HG02623 (cell line): ENCODE data around the gene NFU1.
A peak's percentile ranks its signal among the peaks of the same experiment; 100 is the strongest.
"Not testable (repeated sequence)": the region's sequence is repeated elsewhere in the genome, so short reads cannot be mapped to it uniquely, and the experiment has no call there.

Experiments
- ATAC-seq: cut with Tn5 transposase; IDR thresholded peaks from one replicate; pipeline ENCODE4 v1.9.1; 2021; ENCODE audit warnings: moderate library complexity; ENCODE audit not compliant: unreplicated experiment

NFU1 gene

DNA sequence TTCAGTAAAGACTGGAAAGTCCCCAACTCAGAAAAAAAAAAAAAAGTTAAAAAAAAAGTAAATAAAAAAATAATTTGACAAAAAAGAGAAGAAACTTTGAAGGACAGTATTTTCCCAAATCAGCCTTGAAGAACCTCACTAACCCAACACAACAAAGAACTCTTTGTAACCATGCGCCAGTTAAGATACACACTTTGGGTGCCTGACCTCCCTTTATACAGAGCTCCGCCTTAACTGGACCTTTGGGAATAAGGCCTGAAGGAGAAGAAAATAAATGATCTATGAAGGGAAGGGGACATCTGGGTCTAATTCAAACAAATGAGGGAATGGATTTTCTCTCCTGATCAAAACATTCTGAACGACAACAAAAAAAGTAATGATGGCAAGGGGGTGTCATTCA is 48.0 kb downstream of the NFU1 start:
- no peak for ATAC-seq

DNA sequence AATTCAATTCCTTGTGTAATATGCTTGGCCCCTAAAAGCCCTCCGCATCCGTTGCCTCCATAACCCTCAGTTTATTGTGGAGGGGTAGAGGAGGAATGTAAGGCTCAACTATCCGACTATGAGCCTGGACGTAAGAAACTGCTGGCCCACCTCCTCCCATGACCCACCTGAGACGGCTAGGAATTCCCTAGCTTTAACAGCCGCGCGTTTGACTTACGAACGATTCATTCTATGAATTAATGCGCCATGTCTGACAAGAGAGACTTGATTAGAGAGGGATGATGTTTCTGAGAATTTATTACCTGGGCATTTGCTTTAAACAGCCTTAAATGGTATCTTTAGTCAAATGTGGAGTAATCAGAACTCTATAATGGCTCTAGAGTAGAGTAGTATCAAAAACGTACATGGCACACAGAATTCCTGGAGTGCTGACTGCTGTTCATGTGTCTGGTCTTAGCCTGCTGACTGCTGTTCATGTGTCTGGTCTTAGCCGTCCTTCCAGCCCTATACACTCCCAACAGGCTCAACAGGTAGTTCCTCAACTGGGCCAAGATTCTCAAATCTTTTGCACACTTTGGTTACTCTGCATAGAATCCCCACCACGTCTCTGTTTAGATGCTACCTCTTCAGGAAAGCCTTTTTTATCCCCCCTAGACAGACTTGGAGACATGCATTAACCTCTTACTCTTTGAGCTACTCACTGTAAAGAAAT is 49.3 kb downstream of the NFU1 start:
- ATAC-seq, result no peak

DNA sequence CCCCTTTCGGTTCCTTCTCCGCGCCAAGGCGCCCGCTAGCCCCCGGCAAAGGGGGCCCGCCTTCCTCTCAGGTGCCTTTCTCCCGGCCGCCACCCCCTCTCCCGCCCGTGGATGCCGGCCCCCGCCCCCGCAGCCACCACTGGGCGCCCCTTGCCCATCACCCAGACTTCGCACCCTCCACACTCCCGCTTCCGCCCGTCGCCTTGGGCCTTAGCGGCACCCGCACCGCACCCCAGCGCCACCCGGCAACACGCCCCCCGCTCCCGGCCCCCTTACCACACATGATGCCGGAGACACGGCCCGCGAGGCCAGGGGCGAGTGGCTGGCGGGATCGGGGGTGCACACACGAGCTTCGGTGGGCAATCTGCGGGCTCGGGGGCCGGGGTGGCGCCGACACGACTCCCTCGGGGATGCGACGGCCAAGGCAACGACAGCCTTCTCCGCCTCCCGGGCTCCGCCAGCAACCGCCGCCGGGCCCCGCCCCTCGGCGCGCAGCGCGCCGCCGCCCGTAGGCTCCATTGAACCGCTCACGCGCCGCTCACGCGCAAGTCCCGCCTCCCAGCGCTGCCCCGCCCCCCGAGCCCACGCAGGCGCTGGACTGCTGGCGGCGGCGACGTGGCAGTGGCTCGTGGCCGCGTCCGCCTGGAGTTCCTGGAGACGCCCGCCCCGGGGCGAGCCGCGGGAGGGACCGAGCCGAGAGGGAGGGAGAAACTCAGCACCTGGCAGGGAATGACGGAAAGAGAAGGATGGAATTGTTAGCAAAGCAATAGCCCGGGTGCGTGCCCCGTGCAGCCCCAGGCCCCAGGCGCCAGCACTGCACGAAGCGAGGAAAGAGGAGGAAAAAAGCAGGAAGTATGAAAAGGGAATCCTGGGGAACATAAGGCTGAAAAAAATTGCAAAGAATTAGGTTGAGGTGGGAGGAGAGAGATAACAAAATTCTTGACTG is 50.2 kb downstream of the NFU1 start, which contains the start of gene GFPT1:
Gene GFPT1 (minus strand): TSS at position 439 of the 946 bp plus-strand sequence. CDS start 156 bp downstream, at position 283.
- ATAC-seq, result peak; percentile 81

DNA sequence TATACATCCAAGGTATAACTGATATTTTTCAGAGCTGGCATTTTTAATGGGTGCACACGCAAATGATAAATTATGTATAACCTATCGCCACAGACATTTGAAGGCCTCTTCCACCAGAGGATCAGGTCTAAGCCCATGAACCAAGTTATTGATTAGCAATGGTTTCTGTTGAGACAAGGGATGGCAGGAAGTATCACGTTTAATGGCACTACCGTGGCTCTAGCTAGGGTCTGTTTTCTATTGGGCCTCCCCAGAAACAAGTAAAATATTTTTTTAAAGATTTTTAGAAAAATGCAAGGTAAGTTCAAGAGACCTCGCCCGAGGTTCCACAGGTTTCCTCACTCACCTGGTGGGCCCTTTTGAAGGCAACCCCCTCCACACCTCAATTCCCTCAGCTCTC is 50.9 kb downstream of the NFU1 start:
- ATAC-seq, result no peak

DNA sequence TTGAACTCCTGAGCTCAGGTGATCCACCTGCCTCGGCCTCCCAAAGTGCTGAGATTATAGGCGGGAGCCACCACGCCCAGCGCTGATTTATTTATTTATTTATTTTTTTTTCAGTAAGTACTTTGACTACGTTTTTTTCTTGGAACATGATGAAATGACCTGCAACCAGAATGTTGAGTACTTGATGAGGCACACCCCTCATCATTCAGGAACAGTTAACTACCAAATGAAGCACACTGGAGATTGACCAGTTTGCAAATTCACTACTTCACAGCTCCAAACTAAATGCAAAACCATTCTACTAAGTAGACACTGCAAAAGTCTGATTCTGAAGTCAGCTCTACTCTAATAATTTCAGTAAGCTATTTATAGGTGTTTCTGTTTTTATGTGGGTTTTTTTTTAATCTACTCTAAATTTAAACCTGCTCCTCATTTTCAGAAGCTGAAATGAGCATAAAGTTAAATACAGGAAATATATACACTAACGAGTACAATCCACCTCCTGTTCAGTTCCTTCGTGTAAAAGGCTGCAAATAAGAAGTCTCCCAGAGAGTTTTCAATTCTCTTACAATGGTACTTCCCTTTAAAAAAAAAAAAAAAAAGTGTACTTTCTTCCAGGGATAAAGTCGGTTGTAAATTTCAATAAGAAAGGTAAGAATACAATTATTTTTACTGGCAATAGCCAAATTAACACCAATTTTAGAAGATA is 51.6 kb downstream of the NFU1 start:
- no peak for ATAC-seq

DNA sequence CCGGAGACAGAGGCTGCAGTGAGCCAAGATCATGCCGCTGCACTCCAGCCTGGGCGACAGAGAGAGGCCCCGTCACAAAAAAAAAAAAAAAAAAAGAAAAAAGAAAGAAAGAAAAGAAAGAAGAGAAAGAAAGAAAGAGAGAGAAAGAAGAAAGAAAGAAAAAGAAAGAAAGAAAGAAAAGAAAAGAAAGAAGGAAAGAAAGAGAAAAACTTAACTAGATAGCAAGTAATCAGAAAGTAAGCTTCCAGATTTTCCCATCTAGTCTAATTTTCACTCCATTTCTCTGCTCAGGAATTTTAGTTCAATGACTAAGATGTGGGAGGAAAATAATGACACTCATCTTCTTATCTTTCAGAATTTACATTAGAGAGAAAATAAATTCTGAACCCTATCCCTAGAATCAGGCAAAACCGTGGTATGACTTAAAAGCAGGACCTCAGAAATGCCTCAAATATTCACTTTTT is 52.6 kb downstream of the NFU1 start:
- no peak for ATAC-seq

DNA sequence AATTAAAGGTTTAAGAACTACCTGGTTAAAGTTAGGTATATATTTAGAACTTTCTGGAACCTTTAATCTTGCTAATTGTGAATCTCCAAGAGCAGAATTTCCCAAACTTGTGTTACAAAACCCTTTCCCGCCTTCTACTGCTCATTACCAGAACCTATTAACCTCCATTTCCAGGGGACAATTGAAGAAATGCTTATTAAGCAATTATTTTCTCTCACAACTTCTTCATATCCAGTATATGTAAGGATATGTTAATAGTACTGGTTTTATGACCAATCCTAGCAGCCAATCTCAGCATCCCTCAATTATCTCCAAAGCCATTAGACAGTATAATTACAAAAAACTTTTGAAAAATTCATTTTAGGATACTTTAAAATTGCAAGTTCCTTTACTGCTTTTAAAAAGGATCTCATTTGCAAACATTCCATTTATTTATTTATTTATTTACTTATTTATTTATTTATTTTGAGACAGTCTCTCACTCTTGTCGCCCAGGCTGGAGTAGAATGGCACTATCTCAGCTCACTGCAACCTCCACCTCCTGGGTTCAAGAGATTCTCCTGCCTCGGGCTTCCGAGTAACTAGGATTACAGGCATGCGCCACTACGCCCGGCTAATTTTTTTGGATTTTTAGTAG is 53.9 kb downstream of the NFU1 start:
- no peak for ATAC-seq

DNA sequence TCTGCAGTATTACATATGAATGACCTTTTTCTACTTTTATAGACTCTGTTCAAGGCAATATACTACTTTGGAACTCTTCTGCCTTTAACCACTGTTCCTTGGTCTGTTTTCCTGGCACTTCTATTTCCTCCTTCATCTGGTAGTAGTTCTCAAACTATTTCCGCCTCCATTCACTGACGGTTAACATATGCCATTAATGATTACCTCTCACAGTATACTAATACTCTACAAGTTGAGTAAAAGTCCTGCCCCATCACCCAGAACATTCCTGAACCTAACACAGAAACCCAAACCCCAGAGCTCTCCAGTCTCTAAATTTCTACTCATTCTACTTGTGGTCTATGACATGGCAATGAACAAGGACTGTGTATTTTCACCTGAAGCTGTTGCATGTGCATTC is 54.7 kb downstream of the NFU1 start:
- ATAC-seq, result no peak

DNA sequence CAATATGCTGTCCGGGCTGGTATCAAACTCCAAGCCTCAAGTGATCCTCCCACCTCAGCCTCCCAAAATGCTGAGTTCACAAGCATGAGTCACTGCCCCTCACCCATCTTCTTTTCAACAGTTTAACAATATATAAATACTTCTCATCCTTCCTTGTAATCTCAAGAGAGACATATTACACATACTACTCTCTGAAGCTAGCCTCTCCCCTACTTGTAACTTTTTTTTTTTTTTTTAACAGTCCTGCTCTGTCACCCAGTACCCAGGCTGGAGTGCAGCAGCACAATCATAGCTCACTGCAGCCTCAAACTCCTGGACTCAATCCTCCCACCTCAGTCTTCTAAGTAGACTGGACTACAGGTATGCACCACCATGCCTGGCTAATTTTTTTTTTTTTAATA is 55.9 kb downstream of the NFU1 start:
- no peak for ATAC-seq

DNA sequence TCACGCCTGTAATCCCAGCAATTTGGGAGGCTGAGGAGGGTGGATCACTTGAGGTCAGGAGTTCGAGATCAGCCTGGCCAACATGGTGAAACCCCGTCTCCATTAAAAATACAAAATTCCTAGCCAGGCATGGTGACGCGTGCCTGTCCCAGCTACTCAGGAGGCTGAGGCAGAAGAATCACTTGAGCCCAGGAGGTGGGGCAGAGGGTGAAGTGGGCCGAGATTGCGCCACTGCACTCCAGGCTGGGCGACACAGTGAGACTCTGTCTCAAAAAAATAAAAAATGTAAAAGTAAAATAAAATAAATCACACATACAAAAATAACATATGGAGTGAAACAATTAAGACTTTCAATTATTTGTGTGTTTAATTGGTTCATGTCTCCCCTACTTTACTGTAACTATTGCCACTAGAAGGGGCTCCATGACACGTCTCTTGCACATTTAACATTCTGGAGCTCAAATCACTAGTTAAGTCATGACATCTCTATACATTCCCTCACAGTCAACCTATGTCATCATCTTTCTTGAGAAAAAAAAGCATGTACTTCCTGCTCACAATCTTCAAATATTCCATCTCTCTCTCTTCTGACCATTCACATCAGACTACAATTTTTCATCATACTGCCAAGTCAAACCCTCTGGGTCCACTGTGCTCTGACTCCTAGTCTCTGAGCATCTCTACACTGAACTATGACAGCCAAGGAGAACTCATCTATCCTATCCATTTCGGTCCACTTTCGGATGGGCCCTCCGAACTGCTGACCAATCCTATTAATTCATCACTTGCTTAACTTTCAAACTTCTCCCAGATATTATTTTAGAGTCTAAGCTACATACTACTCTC is 56.9 kb downstream of the NFU1 start:
- no peak for ATAC-seq

DNA sequence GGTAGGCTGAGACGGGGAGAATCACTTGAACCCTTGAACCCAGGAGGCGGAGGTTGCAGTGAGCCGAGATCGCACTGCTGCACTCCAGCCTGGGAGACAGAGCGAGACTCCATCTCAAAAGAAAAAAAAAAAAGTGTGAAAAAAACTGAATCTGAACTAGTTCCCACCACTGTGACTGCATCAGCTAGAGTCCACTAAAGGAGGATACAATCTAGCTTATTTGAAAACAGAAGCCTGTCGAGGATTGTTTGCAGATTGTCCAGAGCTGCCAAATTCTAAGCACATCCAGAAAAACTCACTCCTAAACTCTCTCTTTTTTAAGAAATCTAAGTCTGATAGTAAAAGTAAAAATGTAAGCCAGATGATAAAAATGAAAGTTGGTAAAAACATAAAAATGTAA is 60.8 kb downstream of the NFU1 start:
- no peak for ATAC-seq

DNA sequence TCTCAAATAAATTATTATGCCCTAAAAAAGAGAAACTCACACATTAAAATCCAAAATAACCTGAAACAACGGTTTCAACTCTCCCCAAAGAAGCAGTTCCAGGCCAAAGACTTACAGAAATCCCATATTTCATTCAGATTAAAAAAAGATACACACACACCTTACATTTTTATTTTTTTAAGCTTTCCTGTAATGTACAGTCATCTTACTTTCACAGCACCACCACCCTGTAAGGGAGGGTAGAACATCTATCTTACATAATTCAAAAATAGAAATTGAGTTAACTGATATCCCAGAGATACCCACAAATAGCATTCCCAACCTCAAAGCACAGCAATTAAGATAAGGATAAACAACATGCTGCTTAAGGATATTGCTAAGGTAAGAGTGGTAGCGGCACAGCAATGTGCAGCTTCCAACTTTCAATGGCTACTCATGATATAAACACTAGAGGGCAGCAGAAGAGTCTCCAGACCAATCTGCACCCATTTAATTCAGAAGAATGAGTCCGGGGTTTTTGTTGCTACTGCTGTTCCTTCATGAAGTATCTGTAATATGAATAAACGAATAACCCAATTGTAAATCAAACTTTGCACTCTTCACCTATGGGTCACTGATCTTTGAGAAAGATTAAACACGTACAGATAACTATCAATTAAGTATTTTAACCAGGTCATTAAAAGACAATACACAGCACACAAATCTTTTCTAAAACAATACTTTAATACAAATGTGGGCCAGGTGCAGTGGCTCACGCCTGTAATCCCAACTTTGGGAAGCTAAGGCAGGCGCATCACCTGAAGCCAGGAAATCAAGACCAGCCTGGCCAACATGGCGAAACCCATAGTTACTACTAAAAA is 61.5 kb downstream of the NFU1 start:
- ATAC-seq, result no peak

DNA sequence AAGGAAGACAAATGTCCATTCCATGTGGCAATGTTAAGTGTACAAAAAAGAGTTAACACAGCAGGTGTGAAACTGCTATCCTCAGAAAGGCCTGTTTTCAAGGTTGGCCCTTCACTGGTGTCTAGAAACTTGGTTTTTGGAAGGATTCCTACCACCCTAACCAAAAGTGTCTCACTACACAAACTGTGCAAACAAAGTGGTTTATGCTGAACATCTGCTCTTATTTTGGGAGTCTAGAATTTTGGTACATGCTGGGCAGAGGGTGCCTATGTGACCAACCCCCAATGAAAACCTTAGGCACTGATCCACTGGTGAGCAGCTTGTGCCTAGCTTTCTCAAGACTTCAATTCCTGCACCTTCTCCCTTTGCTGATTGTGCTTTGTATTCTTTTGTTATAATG is 64.5 kb downstream of the NFU1 start:
- ATAC-seq, result no peak

DNA sequence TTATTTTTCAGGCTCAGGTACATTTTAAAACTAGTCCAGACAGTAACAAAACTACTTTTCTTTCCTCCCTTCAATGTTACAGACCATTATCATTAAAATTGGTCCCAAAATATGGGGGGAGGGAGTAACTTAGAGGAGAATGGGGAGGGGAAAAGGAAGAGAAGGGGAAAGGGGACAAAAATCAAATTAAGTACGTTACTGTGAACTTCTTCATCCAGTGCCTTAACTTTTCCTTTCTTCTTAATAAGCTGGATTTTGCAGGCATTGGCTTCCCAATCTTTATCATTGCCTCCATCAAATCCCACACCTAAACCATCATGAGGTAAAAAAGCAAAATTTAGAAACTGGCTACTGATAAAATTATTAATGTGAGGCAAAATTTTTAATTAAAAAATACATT is 67.4 kb downstream of the NFU1 start:
- no peak for ATAC-seq

DNA sequence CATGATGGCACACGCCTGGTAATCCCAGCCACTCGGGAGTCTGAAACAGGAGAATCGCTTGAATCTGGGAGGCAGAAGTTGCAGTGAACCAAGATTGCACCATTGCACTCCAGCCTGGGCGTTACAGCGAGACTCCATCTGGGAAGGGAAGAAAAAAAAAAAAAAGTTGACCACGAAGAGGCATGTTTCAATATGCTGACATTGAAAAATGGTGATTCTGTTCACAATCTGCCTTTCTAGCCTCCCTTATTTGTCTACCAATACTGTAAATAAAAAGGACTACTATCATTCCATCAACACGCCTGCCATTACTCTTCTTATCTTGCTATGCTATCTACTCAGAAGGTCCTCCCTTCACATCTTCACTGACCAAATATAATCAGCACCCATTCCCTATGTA is 68.6 kb downstream of the NFU1 start:
- no peak for ATAC-seq

DNA sequence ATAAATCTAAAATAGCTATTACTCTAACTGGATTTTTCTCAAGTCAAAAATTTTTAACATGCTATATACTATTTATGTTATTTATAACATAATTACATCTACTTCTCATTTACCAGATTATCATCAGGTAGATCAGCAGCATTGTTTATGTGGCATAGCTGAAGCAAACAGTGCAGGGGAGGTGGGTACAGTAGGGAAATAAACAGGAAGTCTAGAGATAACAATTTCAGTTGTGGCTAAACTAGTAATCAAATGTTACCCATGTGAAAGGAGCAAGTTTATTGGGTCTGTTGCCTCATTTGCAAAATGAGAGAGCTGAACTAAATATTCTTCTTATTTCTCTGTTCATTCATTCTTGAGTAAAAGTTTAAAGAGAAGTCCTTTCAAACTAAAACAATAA is 77.9 kb downstream of the NFU1 start:
- ATAC-seq, result no peak

DNA sequence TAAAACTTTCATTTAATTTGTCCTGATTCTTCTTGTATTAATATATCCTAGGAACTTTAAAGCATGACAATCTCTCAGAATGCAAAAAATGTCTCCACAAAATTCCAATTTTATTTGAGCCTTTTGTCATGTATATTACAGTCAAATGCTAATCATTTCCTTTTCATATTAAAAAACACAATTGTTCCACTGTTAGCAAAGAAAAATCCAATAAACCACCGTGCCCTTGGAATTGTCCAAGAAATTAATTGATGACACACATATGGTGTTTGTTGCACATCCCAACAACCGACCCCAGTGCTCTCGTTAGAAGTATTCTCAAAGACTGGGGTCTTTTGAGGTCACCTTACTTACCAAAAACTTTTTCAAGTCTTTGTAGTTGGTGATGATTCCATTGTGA is 78.3 kb downstream of the NFU1 start:
- no peak for ATAC-seq

DNA sequence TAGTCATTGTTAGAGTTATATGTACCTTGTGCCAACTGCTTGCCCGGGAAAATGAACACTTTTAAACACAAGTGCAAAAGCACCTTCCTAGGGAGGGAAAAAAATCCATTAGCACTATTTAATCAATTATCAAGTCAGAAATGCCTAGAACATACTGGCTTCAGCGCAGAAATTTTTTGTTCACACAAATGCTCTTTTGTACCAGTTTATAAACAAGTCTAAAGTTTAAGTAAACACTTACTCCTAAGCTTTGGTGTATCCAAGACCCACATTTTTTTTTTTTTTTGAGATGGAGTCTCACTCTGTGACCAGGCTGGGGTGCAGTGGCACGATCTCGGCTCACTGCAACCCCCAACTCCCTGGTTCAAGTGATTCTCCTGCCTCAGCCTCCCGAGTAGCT is 80.8 kb downstream of the NFU1 start:
- no peak for ATAC-seq

DNA sequence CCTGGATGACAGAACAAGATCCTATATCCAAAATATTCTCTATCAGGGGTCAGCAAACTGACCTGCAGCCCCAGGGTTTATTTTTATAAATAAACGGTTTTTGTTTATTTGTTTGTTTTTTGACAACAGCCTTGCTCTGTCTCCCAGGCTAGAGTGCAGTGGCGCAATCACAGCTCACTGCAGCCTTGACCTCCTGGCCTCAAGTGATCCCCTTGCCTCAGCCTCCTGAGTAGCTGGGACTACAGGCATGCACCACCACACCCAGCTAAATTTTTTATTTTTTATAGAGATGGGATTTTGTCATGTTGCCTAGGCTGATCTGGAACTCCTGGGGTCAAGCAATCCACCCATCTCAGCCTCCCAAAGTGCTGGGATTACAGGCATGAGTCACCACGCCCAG is 82.3 kb downstream of the NFU1 start:
- ATAC-seq, result not testable (repeated sequence)
